DND-41 (cell line): ENCODE results near the gene GOSR1.

Experiments
- ATAC-seq: fragments of 200-7000 bp; cut with Tn5 transposase; 3 replicates; pipeline ENCODE4 v1.9.1; 2021; ENCODE audit warnings: low read depth; ENCODE audit not compliant: insufficient read depth
- DNase-seq: peaks from one replicate; pipeline ENCODE4 v3.0.0-alpha.2; 2020
- H2AFZ ChIP-seq: 2 replicates; pipeline ENCODE4 v1.6.0; 2012; ENCODE audit warnings: low read depth, low read length
- H3K27ac ChIP-seq: 2 replicates; pipeline ENCODE4 v1.5.1; 2012; ENCODE audit warnings: low read length, inconsistent platforms
- H3K27me3 ChIP-seq: fragments of 200-600 bp; sonication (generic); 2 replicates; pipeline ENCODE4 v1.6.0; 2012; ENCODE audit warnings: low read length, mild to moderate bottlenecking, inconsistent platforms; ENCODE audit not compliant: insufficient read depth, poor library complexity
- H3K36me3 ChIP-seq: 2 replicates; pipeline ENCODE4 v1.5.1; 2012; ENCODE audit warnings: low read length, inconsistent platforms; ENCODE audit not compliant: insufficient read depth
- H3K4me1 ChIP-seq: 2 replicates; pipeline ENCODE4 v1.5.1; 2012; ENCODE audit warnings: mild to moderate bottlenecking, low read length; ENCODE audit not compliant: insufficient read depth
- H3K4me2 ChIP-seq: 2 replicates; pipeline ENCODE4 v1.6.0; 2012; ENCODE audit warnings: mild to moderate bottlenecking, moderate library complexity, low read length, inconsistent platforms; ENCODE audit not compliant: insufficient read depth
- H3K4me3 ChIP-seq, 2 experiments: fragments of 200-600 bp in 1 of 2; shearing (Covaris generic) in 1 of 2; 2 replicates each; pipeline ENCODE4 v1.5.1; 2012 to 2016; ENCODE audit warnings: inconsistent platforms in 2 of 2, low read length in 2 of 2, mild to moderate bottlenecking in 2 of 2, low read depth in 1 of 2, moderate library complexity in 1 of 2
- H3K79me2 ChIP-seq: 2 replicates; pipeline ENCODE4 v1.6.0; 2012; ENCODE audit warnings: low read length, inconsistent platforms; ENCODE audit not compliant: insufficient read depth
- H3K9ac ChIP-seq: 2 replicates; pipeline ENCODE4 v1.6.0; 2012; ENCODE audit warnings: low read depth, mild to moderate bottlenecking, inconsistent platforms, low read length, moderate library complexity
- H3K9me3 ChIP-seq: 2 replicates; pipeline ENCODE4 v1.5.1; 2012; ENCODE audit warnings: low read length, moderate library complexity, mild to moderate bottlenecking, inconsistent platforms; ENCODE audit not compliant: insufficient read depth, severe bottlenecking
- H4K20me1 ChIP-seq: 2 replicates; pipeline ENCODE4 v1.6.0; 2012; ENCODE audit warnings: low read length; ENCODE audit not compliant: insufficient read depth
- EZH2 ChIP-seq: IDR thresholded peaks from 3 replicates; pipeline ENCODE4 v1.6.1; 2012; ENCODE audit warnings: borderline replicate concordance, low read depth, mild to moderate bottlenecking, moderate library complexity, low read length, inconsistent platforms; ENCODE audit not compliant: severe bottlenecking
- TF ChIP-seq, protein P1 (sequence below): IDR thresholded peaks from 2 replicates; pipeline ENCODE4 v1.5.1; 2012; ENCODE audit warnings: borderline replicate concordance, low read length, moderate library complexity, mild to moderate bottlenecking; ENCODE audit not compliant: poor library complexity, severe bottlenecking; ENCODE audit errors: extremely low read depth

GOSR1 gene

DNA sequence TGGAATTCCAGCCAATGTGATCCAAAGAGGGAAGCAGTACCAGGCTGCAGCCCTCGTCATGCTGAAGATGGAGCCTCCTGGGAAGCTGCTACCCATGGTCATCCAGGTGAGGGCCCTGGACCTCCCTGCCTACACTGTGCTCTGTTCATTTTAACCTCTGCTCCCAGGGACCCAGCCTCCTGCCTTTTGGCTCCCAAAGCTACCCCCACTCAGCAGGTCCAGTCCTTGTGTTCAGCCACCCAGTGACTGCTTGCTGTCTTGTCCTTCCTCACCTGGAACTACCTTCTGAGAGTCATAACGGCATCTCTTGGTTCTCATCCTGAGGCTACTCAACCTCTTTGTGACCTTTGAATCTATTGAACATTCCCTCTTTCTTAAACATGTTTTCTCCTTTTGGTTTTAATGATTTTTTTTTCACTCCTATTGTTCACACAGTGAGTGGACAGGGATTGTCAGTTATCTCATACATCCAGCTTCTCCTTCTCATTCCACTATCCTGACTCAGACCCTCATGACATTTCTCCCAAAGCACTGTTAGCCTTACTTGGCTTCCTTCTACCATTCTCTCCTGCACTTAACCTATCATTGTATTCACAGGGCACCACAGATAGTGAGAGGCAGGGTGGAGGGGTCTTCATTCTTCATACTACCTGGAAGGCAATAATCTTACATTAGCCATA lies 53.3 kb downstream of the GOSR1 start:
- Histone ChIP-seq H3K9me3 (no peaks in the 10 kb centered on the region), H3K4me3 (no peak overlapping the region), H3K4me2 (no peak overlapping the region), H3K79me2 (no peaks in the 10 kb centered on the region), H3K36me3 (no peaks in the 10 kb centered on the region), H2AFZ (no peak overlapping the region), H3K4me1 (no peaks in the 10 kb centered on the region), H3K27ac (no peak overlapping the region), H3K27me3 (no peaks in the 10 kb centered on the region), H4K20me1 (no peaks in the 10 kb centered on the region), H3K9ac (no peak overlapping the region)
- ATAC-seq (no peak), DNase-seq (no peak)
- TF ChIP-seq, protein P1, sequence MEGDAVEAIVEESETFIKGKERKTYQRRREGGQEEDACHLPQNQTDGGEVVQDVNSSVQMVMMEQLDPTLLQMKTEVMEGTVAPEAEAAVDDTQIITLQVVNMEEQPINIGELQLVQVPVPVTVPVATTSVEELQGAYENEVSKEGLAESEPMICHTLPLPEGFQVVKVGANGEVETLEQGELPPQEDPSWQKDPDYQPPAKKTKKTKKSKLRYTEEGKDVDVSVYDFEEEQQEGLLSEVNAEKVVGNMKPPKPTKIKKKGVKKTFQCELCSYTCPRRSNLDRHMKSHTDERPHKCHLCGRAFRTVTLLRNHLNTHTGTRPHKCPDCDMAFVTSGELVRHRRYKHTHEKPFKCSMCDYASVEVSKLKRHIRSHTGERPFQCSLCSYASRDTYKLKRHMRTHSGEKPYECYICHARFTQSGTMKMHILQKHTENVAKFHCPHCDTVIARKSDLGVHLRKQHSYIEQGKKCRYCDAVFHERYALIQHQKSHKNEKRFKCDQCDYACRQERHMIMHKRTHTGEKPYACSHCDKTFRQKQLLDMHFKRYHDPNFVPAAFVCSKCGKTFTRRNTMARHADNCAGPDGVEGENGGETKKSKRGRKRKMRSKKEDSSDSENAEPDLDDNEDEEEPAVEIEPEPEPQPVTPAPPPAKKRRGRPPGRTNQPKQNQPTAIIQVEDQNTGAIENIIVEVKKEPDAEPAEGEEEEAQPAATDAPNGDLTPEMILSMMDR, result no peak
- TF ChIP-seq EZH2, result no peak

DNA sequence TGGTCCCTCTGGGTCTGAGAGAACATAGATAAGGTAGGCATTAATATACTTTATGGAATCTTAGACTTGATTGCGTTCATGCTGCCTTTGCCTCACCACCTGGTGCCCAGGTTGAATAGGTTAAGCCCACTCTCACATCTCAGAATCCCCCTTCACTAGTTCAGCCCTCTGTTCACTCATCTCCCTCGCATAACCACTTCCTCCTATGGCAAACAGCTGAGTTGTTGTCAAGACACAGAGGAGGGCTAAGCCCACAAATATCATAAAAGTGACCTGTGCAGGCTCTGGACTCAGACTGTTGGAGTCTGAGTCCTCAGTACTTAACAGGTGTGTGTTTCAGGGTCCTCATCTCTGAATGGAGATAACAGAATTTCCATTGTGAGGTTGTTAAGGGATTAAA lies 55.7 kb downstream of the GOSR1 start:
- no peak for ATAC-seq

DNA sequence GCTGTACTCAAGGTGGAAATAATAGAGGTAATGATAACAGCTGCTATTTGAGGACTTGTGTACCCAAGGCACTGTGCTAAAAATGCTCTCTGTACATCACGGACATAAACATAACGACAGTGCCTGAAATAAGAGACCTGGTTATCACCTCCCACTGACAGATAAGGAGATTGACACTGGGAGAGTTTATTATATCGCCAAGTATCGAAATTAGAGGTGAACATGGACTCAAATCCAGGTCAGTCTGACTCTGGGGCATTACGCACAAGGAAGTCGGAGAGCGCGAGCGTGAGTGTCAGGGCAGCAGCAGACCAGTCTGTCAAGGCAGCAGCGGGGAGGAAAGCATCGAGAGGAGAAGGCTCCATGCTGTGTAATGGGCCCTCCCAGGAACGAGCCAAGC lies 57.1 kb downstream of the GOSR1 start:
- DNase-seq, result no peak
- Histone ChIP-seq H3K27ac (no peak overlapping the region), H3K79me2 (no peaks in the 10 kb centered on the region), H3K4me1 (no peaks in the 10 kb centered on the region), H2AFZ (no peak overlapping the region), H3K9me3 (no peaks in the 10 kb centered on the region), H3K27me3 (no peaks in the 10 kb centered on the region), H3K9ac (no peak overlapping the region), H3K4me2 (no peak overlapping the region), H3K36me3 (no peaks in the 10 kb centered on the region), H3K4me3 (no peak overlapping the region), H4K20me1 (no peaks in the 10 kb centered on the region)
- no peak for ATAC-seq
- no peak for TF ChIP-seq EZH2
- TF ChIP-seq, protein P1, result no peak

More for the DNA sequence above, 55.7 kb downstream of the GOSR1 start:
- H3K4me2 ChIP-seq, result no peak overlapping the region
- TF ChIP-seq, protein P1, result no peak
- TF ChIP-seq EZH2, result no peak
- DNase-seq, result no peak
- no peaks in the 10 kb centered on the region for H3K4me1 ChIP-seq
- H4K20me1 ChIP-seq, result no peaks in the 10 kb centered on the region
- no peak overlapping the region for H2AFZ ChIP-seq
- H3K9ac ChIP-seq, result no peak overlapping the region
- H3K4me3 ChIP-seq, result no peak overlapping the region
- no peaks in the 10 kb centered on the region for H3K27me3 ChIP-seq
- no peak overlapping the region for H3K27ac ChIP-seq
- no peaks in the 10 kb centered on the region for H3K79me2 ChIP-seq
- H3K9me3 ChIP-seq, result no peaks in the 10 kb centered on the region
- no peaks in the 10 kb centered on the region for H3K36me3 ChIP-seq
